Nephron progenitor cell (in vitro differentiated cells): ENCODE results near the gene FAM53B.

Source experiments
- DNase-seq: peaks from one replicate; pipeline ENCODE4 v3.0.0; 2021
- H3K27ac Mint-ChIP-seq: 2 replicates; pipeline ENCODE4 v1.8.0; 2021; ENCODE audit warnings: mild to moderate bottlenecking, moderate library complexity, mixed read lengths
- H3K27me3 Mint-ChIP-seq: 2 replicates; pipeline ENCODE4 v1.8.0; 2021; ENCODE audit warnings: mild to moderate bottlenecking, low read depth, mixed read lengths; ENCODE audit not compliant: poor library complexity
- H3K36me3 Mint-ChIP-seq: 2 replicates; pipeline ENCODE4 v1.8.0; 2021; ENCODE audit warnings: low read depth, mixed read lengths
- H3K4me1 Mint-ChIP-seq: 2 replicates; pipeline ENCODE4 v1.8.0; 2021; ENCODE audit warnings: mixed read lengths
- H3K4me3 Mint-ChIP-seq: 2 replicates; pipeline ENCODE4 v1.8.0; 2021; ENCODE audit warnings: mild to moderate bottlenecking, moderate library complexity, mixed read lengths
- H3K9me3 Mint-ChIP-seq: 2 replicates; pipeline ENCODE4 v1.8.0; 2021; ENCODE audit warnings: mild to moderate bottlenecking, moderate library complexity, mixed read lengths
- TF ChIP-seq, protein P1 (sequence below): fragments of 200-600 bp; sonication (generic); IDR thresholded peaks from 2 replicates; pipeline ENCODE4 v1.5.0; 2021; ENCODE audit warnings: antibody characterized with exemption

FAM53B gene

GRCh38 chr10:124745252-124745651, 1.1 kb upstream of the FAM53B start:
- Mint-ChIP-seq H3K36me3 (no peaks in the 10 kb centered on the region), H3K9me3 (no peaks in the 10 kb centered on the region), H3K27ac (no peak overlapping the region), H3K27me3 (peaks cover 2% of the 10 kb centered on the region), H3K4me3 (peak overlapping the region; percentile 83), H3K4me1 (peaks cover 45% of the 10 kb centered on the region)
- DNase-seq: no peak
- TF ChIP-seq, protein P1, sequence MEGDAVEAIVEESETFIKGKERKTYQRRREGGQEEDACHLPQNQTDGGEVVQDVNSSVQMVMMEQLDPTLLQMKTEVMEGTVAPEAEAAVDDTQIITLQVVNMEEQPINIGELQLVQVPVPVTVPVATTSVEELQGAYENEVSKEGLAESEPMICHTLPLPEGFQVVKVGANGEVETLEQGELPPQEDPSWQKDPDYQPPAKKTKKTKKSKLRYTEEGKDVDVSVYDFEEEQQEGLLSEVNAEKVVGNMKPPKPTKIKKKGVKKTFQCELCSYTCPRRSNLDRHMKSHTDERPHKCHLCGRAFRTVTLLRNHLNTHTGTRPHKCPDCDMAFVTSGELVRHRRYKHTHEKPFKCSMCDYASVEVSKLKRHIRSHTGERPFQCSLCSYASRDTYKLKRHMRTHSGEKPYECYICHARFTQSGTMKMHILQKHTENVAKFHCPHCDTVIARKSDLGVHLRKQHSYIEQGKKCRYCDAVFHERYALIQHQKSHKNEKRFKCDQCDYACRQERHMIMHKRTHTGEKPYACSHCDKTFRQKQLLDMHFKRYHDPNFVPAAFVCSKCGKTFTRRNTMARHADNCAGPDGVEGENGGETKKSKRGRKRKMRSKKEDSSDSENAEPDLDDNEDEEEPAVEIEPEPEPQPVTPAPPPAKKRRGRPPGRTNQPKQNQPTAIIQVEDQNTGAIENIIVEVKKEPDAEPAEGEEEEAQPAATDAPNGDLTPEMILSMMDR: no peak

- H3K4me1 Mint-ChIP-seq: peaks cover 63% of the 10 kb centered on the region
- peak overlapping the region; percentile 90 for H3K27ac Mint-ChIP-seq
- H3K4me3 Mint-ChIP-seq: peak overlapping the region; percentile 97
- peak; percentile 52 for DNase-seq
- no peaks in the 10 kb centered on the region for H3K9me3 Mint-ChIP-seq
- H3K27me3 Mint-ChIP-seq: peaks cover 4% of the 10 kb centered on the region
- TF ChIP-seq, protein P1: no peak
- H3K36me3 Mint-ChIP-seq: no peaks in the 10 kb centered on the region
Measured at GRCh38 chr10:124743191-124744101, 732 bp downstream of the FAM53B start.

GRCh38 chr10:124742413-124743190, 1.6 kb downstream of the FAM53B start:
- DNase-seq: peak; percentile 38
- TF ChIP-seq, protein P1: no peak
- peak overlapping the region; percentile 97 for H3K4me3 Mint-ChIP-seq
- peaks cover 72% of the 10 kb centered on the region for H3K4me1 Mint-ChIP-seq
- H3K27ac Mint-ChIP-seq: peak overlapping the region; percentile 57
- peaks cover 6% of the 10 kb centered on the region for H3K27me3 Mint-ChIP-seq
- no peaks in the 10 kb centered on the region for H3K9me3 Mint-ChIP-seq
- no peaks in the 10 kb centered on the region for H3K36me3 Mint-ChIP-seq

GRCh38 chr10:124741922-124742412, 2.2 kb downstream of the FAM53B start:
- Mint-ChIP-seq H3K9me3 (no peaks in the 10 kb centered on the region), H3K27ac (no peak overlapping the region), H3K4me3 (peak overlapping the region; percentile 97), H3K27me3 (peaks cover 6% of the 10 kb centered on the region), H3K36me3 (no peaks in the 10 kb centered on the region), H3K4me1 (peaks cover 78% of the 10 kb centered on the region)
- TF ChIP-seq, protein P1: no peak
- no peak for DNase-seq

DNA sequence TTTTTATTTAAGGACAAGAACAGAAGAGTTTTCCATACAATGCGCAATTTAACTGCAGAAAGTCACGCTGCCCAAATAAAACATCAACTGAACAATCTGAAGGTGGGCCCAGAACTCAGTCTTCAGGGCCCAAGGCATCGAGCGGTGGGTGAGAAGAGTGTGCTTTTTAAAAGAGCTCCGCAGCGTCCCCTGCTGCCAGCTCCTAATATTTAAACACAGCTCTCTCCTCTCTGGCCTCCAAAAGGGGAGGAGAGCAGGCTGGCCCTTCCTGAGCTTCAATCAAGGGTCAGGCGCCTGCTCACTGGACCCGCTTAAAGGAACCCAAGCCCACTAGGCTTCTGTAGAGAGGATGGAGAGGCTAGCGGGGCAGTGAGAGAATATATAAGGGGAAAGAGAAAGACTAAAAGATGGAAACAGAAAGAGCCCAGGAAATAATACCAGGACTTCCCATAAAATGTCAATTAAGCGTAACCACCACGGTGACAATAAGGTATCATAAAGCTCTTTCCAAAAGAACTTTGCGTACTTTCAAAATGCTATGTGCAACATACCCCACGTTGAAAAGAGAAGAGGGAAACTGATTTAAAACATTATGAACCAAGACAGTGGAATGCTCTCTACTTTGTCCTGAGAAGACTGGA, 2.8 kb downstream of the FAM53B start:
- DNase-seq: peak; percentile 85
- H3K27ac Mint-ChIP-seq: no peak overlapping the region
- TF ChIP-seq, protein P1: peak; percentile 95
- peak overlapping the region; percentile 97 for H3K4me3 Mint-ChIP-seq
- no peaks in the 10 kb centered on the region for H3K9me3 Mint-ChIP-seq
- H3K4me1 Mint-ChIP-seq: peaks cover 84% of the 10 kb centered on the region
- peaks cover 6% of the 10 kb centered on the region for H3K27me3 Mint-ChIP-seq
- H3K36me3 Mint-ChIP-seq: no peaks in the 10 kb centered on the region
